Liver (tissue), 9 donors: Measurements from ENCODE around the gene HSF2BP. TPM values are rescaled to one million over a fixed set of nuclear protein-coding genes. Genes with fewer than 3 reads are reported as not detected.

Experiments used
- DNase-seq: peaks from one replicate; pipeline ENCODE4 v3.0.0-alpha.2; 2017; ENCODE audit warnings: low spot score
- H3K27ac ChIP-seq, 2 donors: one replicate each; pipeline ENCODE4 v1.7.0; 2013; ENCODE audit warnings: inconsistent platforms in 2 of 2, low read length in 2 of 2, control low read depth in 1 of 2, low read depth in 1 of 2, mild to moderate bottlenecking in 1 of 2
- H3K27me3 ChIP-seq, 4 donors: one replicate each; pipeline versions ENCODE4 v1.6.1 to v1.7.0; 2013; ENCODE audit warnings: low read length in 3 of 4, inconsistent platforms in 1 of 4, mild to moderate bottlenecking in 1 of 4, moderate library complexity in 1 of 4; ENCODE audit not compliant: control insufficient read depth in 4 of 4, insufficient read depth in 4 of 4
- H3K36me3 ChIP-seq, 4 donors: one replicate each; pipeline versions ENCODE4 v1.6.1 to v1.7.0; 2013; ENCODE audit warnings: low read length in 3 of 4, mild to moderate bottlenecking in 3 of 4, low read depth in 1 of 4, moderate library complexity in 1 of 4; ENCODE audit not compliant: control insufficient read depth in 4 of 4, insufficient read depth in 3 of 4
- H3K4me1 ChIP-seq, 4 donors: one replicate each; pipeline versions ENCODE4 v1.6.1 to v1.7.0; 2013; ENCODE audit warnings: low read length in 3 of 4, mild to moderate bottlenecking in 3 of 4, moderate library complexity in 1 of 4; ENCODE audit not compliant: control insufficient read depth in 4 of 4, insufficient read depth in 4 of 4
- H3K4me3 ChIP-seq, 3 donors: one replicate each; pipeline versions ENCODE4 v1.6.1 to v1.7.0; 2013; ENCODE audit warnings: low read length in 3 of 3, control low read depth in 1 of 3, low read depth in 1 of 3, mild to moderate bottlenecking in 1 of 3
- H3K9ac ChIP-seq, 2 donors: one replicate each; pipeline ENCODE4 v1.7.0; 2013; ENCODE audit warnings: low read length in 2 of 2, mild to moderate bottlenecking in 2 of 2, moderate library complexity in 2 of 2, control low read depth in 1 of 2, low read depth in 1 of 2
- H3K9me3 ChIP-seq, 4 donors: one replicate each; pipeline versions ENCODE4 v1.6.1 to v1.7.0; 2013; ENCODE audit warnings: low read length in 3 of 4; ENCODE audit not compliant: control insufficient read depth in 4 of 4
- ATF3 ChIP-seq: IDR thresholded peaks from 2 replicates; pipeline ENCODE4 v1.6.1; 2016; ENCODE audit warnings: antibody characterized with exemption
- CTCF ChIP-seq: fragments of 150-350 bp; IDR thresholded peaks from 2 replicates; pipeline ENCODE4 v1.5.1; 2017; ENCODE audit warnings: improper control_type of control experiment, low read depth, low read length; ENCODE audit not compliant: missing input control
- EGR1 ChIP-seq, 2 donors: IDR thresholded peaks; 2 replicates each; pipeline ENCODE4 v1.6.1; 2016 to 2018; ENCODE audit warnings: antibody characterized with exemption in 2 of 2, low read depth in 2 of 2
- FOXA1 ChIP-seq: IDR thresholded peaks from 2 replicates; pipeline ENCODE4 v1.6.1; 2016; ENCODE audit warnings: antibody characterized with exemption
- FOXA2 ChIP-seq: IDR thresholded peaks from 2 replicates; pipeline ENCODE4 v1.6.1; 2016; ENCODE audit warnings: antibody characterized with exemption
- HNF4A ChIP-seq, 2 donors: conservative IDR thresholded peaks; 2 replicates each; pipeline ENCODE4 v1.6.1; 2016; ENCODE audit warnings: antibody characterized with exemption in 2 of 2, mild to moderate bottlenecking in 2 of 2
- HNF4G ChIP-seq: IDR thresholded peaks from 2 replicates; pipeline ENCODE4 v1.6.1; 2016; ENCODE audit warnings: antibody characterized with exemption
- JUND ChIP-seq, 2 donors: IDR thresholded peaks; 2 replicates each; pipeline ENCODE4 v1.6.1; 2016; ENCODE audit warnings: antibody characterized with exemption in 2 of 2
- MAX ChIP-seq: IDR thresholded peaks from 2 replicates; pipeline ENCODE4 v1.6.1; 2016; ENCODE audit warnings: antibody characterized with exemption
- NR2F2 ChIP-seq: IDR thresholded peaks from 2 replicates; pipeline ENCODE4 v1.6.1; 2016; ENCODE audit warnings: antibody characterized with exemption
- RAD21 ChIP-seq, 2 donors: IDR thresholded peaks; 2 replicates each; pipeline ENCODE4 v1.6.1; 2016; ENCODE audit warnings: antibody characterized with exemption in 2 of 2, mild to moderate bottlenecking in 2 of 2
- REST ChIP-seq: IDR thresholded peaks from 2 replicates; pipeline ENCODE4 v1.6.1; 2016; ENCODE audit warnings: antibody characterized with exemption, mild to moderate bottlenecking
- RXRA ChIP-seq, 2 donors: IDR thresholded peaks; 2 replicates each; pipeline ENCODE4 v1.6.1; 2017 to 2018; ENCODE audit warnings: antibody characterized with exemption in 2 of 2, mild to moderate bottlenecking in 1 of 2
- SP1 ChIP-seq: IDR thresholded peaks from 2 replicates; pipeline ENCODE4 v1.6.1; 2018; ENCODE audit warnings: antibody characterized with exemption, mild to moderate bottlenecking
- TAF1 ChIP-seq: conservative IDR thresholded peaks from 2 replicates; pipeline ENCODE4 v1.6.1; 2016; ENCODE audit warnings: antibody characterized with exemption, mild to moderate bottlenecking
- YY1 ChIP-seq: IDR thresholded peaks from 2 replicates; pipeline ENCODE4 v1.6.1; 2016; ENCODE audit warnings: antibody characterized with exemption, mild to moderate bottlenecking
- ZBTB33 ChIP-seq: IDR thresholded peaks from 2 replicates; pipeline ENCODE4 v1.6.1; 2016; ENCODE audit warnings: antibody characterized with exemption
- WGBS: extraction: QIAGEN DNeasy Blood & Tissue Kit; methylation state at CpG from one replicate; pipeline ENCODE4 v1.1.7; 2013; 5-methylcytosine and 5-hydroxymethylcytosine counted together
- polyA plus RNA-seq, 2 donors: library from polyadenylated mRNA; stranded (reverse) in 1 of 2; unstranded in 1 of 2; fragments of 200-250 nt in 1 of 2; fragments of >200 nt in 1 of 2; fragmentation: Nextera tagmentation in 1 of 2; extraction: Ambion mirVana in 1 of 2; gene quantifications; one replicate each; pipeline versions ENCODE4 v1.2.1 to v1.2.3, GENCODE V29; 2013 to 2015
- total RNA-seq, 2 donors: library from RNA; depleted of rRNA; stranded (reverse); fragments of >200 nt; gene quantifications; one replicate each; pipeline ENCODE4 v1.2.3, GENCODE V29; 2014
- donor health status: healthy.
- donor health status: healthy.
- donor health status: healthy.
- donor health status: healthy.
- donor health status: healthy.

HSF2BP gene
- total and polyA plus RNA-seq, 4 donors, result 0.14 to 0.33 (median 0.16) TPM; not detected in 1

- DNase-seq, result no peak
- peaks cover 9 to 55% (median 22%) of the 10 kb centered on the region in 4 donors for H3K36me3 ChIP-seq
Observed at GRCh38 chr21:43693981-43694380, 34.7 kb upstream of the HSF2BP start.

More at GRCh38 chr21:43693981-43694380, 34.7 kb upstream of the HSF2BP start:
- Histone ChIP-seq H3K27ac (no peak overlapping the region), H3K4me1 (no peaks in the 10 kb centered on the region), H3K4me3 (no peak overlapping the region), H3K9ac (no peak overlapping the region), H3K9me3 (no peaks in the 10 kb centered on the region), H3K27me3 (no peaks in the 10 kb centered on the region)
- TF ChIP-seq MAX (no peak), ATF3 (no peak), REST (no peak), FOXA1 (no peak), ZBTB33 (no peak), SP1 (no peak), TAF1 (no peak), YY1 (no peak), RXRA (IDR thresholded peaks at IDR 0.05) (no peak), JUND (IDR thresholded peaks at IDR 0.05) (no peak), RAD21 (IDR thresholded peaks at IDR 0.05) (no peak), NR2F2 (no peak), CTCF (no peak), EGR1 (IDR thresholded peaks at IDR 0.05; ENCODE audit: low read depth in 2 of 2) (no peak), FOXA2 (no peak), HNF4G (no peak), HNF4A (conservative IDR thresholded peaks at IDR 0.05) (no peak)
- WGBS, result 96% methylated on average over 23 of the region's 23 CpGs
